K562 (cell line): ENCODE results near the gene KISS1R. TPM values are rescaled to one million over a fixed set of nuclear protein-coding genes. Genes with fewer than 3 reads are reported as not detected.

Source experiments
- ARNT ChIP-seq, 2 experiments: fragments of 450-650 bp; IDR thresholded peaks; 2 replicates each; pipeline ENCODE4 v1.6.1; 2016; ENCODE audit warnings: mild to moderate bottlenecking in 1 of 2
- CHD4 ChIP-seq: fragments of 200-600 bp; sonication (generic); IDR thresholded peaks from 3 replicates; pipeline ENCODE4 v1.6.1; 2012; ENCODE audit warnings: low read depth, mild to moderate bottlenecking, mixed read lengths, low read length, inconsistent platforms; ENCODE audit not compliant: insufficient read depth, insufficient replicate concordance, poor library complexity, severe bottlenecking
- CREB3 ChIP-seq: fragments of 450-650 bp; conservative IDR thresholded peaks from 2 replicates; pipeline ENCODE4 v1.6.1; 2016; ENCODE audit warnings: missing genetic modification characterization, low read depth, mild to moderate bottlenecking, missing compliant biosample characterization, moderate library complexity
- E2F6 ChIP-seq, 2 experiments: IDR thresholded peaks; 2 replicates each; pipeline ENCODE4 v1.6.1; 2011; ENCODE audit warnings: borderline replicate concordance in 1 of 2, control low read depth in 1 of 2, low read depth in 1 of 2, low read length in 1 of 2, mild to moderate bottlenecking in 1 of 2, mixed read lengths in 1 of 2, moderate library complexity in 1 of 2; ENCODE audit not compliant: insufficient read depth in 1 of 2, insufficient read length in 1 of 2, poor library complexity in 1 of 2, severe bottlenecking in 1 of 2; ENCODE audit errors: extremely low read depth in 1 of 2
- ELK3 ChIP-seq: fragments of 450-650 bp; formaldehyde crosslinking; IDR thresholded peaks from 2 replicates; pipeline ENCODE4 v1.4.0; 2020; ENCODE audit warnings: mild to moderate bottlenecking
- ETS1 ChIP-seq: conservative IDR thresholded peaks from 2 replicates; pipeline ENCODE4 v1.6.1; 2011; ENCODE audit warnings: low read depth, mild to moderate bottlenecking, low read length; ENCODE audit not compliant: control insufficient read depth
- KDM1A ChIP-seq, 2 experiments: fragments of 450-650 bp; IDR thresholded peaks; 2 replicates each; pipeline ENCODE4 v1.6.1; 2016; ENCODE audit warnings: mild to moderate bottlenecking in 2 of 2
- NFYB ChIP-seq: IDR thresholded peaks from 2 replicates; pipeline ENCODE4 v1.6.1; 2011; ENCODE audit warnings: mild to moderate bottlenecking, moderate library complexity; ENCODE audit not compliant: insufficient read length; ENCODE audit errors: extremely low read depth
- NR2C2 ChIP-seq, 2 experiments: fragments of 200-800 bp in 1 of 2; sonication (Bioruptor generic) in 1 of 2; sonication (generic) in 1 of 2; formaldehyde crosslinking in 1 of 2; IDR thresholded peaks; 2 replicates each; pipeline versions ENCODE4 v1.6.1 to v1.8.0; 2016 to 2022; ENCODE audit warnings: mild to moderate bottlenecking in 1 of 2, missing compliant biosample characterization in 1 of 2, missing genetic modification characterization in 1 of 2, missing genetic modification reagents in 1 of 2
- PHF8 ChIP-seq: fragments of 200-600 bp; sonication (generic); IDR thresholded peaks from 2 replicates; pipeline ENCODE4 v1.6.1; 2012; ENCODE audit warnings: mixed run types, mild to moderate bottlenecking, inconsistent platforms, low read length, moderate library complexity, borderline replicate concordance
- PKNOX1 ChIP-seq: fragments of 450-650 bp; IDR thresholded peaks from 2 replicates; pipeline ENCODE4 v1.6.1; 2016
- POLR2AphosphoS5 ChIP-seq: IDR thresholded peaks from 2 replicates; pipeline ENCODE4 v1.6.1; 2011; ENCODE audit warnings: mild to moderate bottlenecking, low read depth, low read length, moderate library complexity; ENCODE audit not compliant: control insufficient read depth, insufficient read depth
- SIN3A ChIP-seq, 2 experiments: fragments of 150-350 bp in 1 of 2; IDR thresholded peaks; 2 replicates each; pipeline ENCODE4 v1.6.1; 2011 to 2016; ENCODE audit warnings: borderline replicate concordance in 2 of 2, low read depth in 2 of 2, low read length in 2 of 2, mild to moderate bottlenecking in 2 of 2, moderate library complexity in 2 of 2; ENCODE audit not compliant: control insufficient read depth in 1 of 2
- SLC30A9 ChIP-seq: fragments of 250-450 bp; sonication (Bioruptor Pico); IDR thresholded peaks from 2 replicates; pipeline ENCODE4 v1.8.0; 2022; ENCODE audit warnings: mild to moderate bottlenecking, moderate library complexity
- TAF1 ChIP-seq: IDR thresholded peaks from 2 replicates; pipeline ENCODE4 v1.6.1; 2011; ENCODE audit warnings: mild to moderate bottlenecking, low read length, moderate library complexity; ENCODE audit not compliant: insufficient read depth, control insufficient read depth, severe bottlenecking; ENCODE audit errors: extremely low read depth
- ZBTB1 ChIP-seq: sonication (generic); formaldehyde crosslinking; IDR thresholded peaks from 2 replicates; pipeline ENCODE4 v1.8.1; 2023; ENCODE audit warnings: missing genetic modification reagents, low read depth, mild to moderate bottlenecking, borderline replicate concordance
- ZNF134 ChIP-seq: fragments of 250-450 bp; sonication (Bioruptor Pico); conservative IDR thresholded peaks from 2 replicates; pipeline ENCODE4 v1.4.0; 2020
- ZNF75A ChIP-seq: fragments of 450-650 bp; formaldehyde crosslinking; IDR thresholded peaks from 2 replicates; pipeline ENCODE4 v1.4.0; 2020; ENCODE audit warnings: mild to moderate bottlenecking
- polyA plus RNA-seq, 8 experiments: library from polyadenylated mRNA; depleted of rRNA in 4 of 8; stranded (reverse) in 5 of 8; unstranded in 3 of 8; fragments of >200 nt; fragmentation: Nextera tagmentation in 2 of 8; fragmentation: Illumina TruSeq in 1 of 8; extraction: Ambion mirVana in 2 of 8; extraction: Trizol in 1 of 8; gene quantifications; 2 replicates each; pipeline versions ENCODE4 v1.2.1 to v1.2.3, GENCODE V29; 2011 to 2014; ENCODE audit warnings: inconsistent platforms in 1 of 8, missing spikeins in 1 of 8
- total RNA-seq, 7 experiments: library from RNA; depleted of rRNA in 6 of 7; stranded (reverse); fragments of >200 nt in 6 of 7; fragmentation: Illumina TruSeq in 2 of 7; extraction: Trizol in 2 of 7; gene quantifications; 2 replicates each; pipeline versions ENCODE4 v1.2.1 to v1.2.3, GENCODE V29; 2011 to 2021; ENCODE audit warnings: low replicate concordance in 1 of 7

KISS1R gene
- total and polyA plus RNA-seq, 9 of the 15 experiments (the other 6 are each of a cell fraction or from before 2014, with no cell fraction given), result 0.37 to 39.4 (median 2.0) TPM

GRCh38 chr19:913080-913748, 3.9 kb upstream of the KISS1R start, which contains the start of gene R3HDM4 (continued):
- 0 out of 2 replicates have a peak, but pooled peaks have one; percentile 47 for TF ChIP-seq CREB3
- peak; percentile 77 for TF ChIP-seq TAF1
- peak in 1 of 2 experiments; percentile 37 for TF ChIP-seq E2F6 (IDR thresholded peaks at IDR 0.05; ENCODE audit: borderline replicate concordance in 1 of 2, extremely low read depth in 1 of 2, insufficient read depth in 1 of 2, insufficient read length in 1 of 2, low read depth in 1 of 2, low read length in 1 of 2, poor library complexity in 1 of 2, severe bottlenecking in 1 of 2)
- 0 out of 2 replicates have a peak, but pooled peaks have one; percentile 31 for TF ChIP-seq ZBTB1
- no peak for TF ChIP-seq ZNF134 (CRISPR knock-in tag)
- no peak for TF ChIP-seq NFYB
- TF ChIP-seq POLR2AphosphoS5, result peak; percentile 63; the same call in 1 of the 2 replicates
- TF ChIP-seq SLC30A9 (CRISPR knock-in tag), result no peak
- TF ChIP-seq SIN3A (IDR thresholded peaks at IDR 0.05; ENCODE audit: borderline replicate concordance in 2 of 2, control insufficient read depth in 1 of 2, low read depth in 2 of 2, low read length in 2 of 2), result no peak; a peak in 1 of 4 replicates
- TF ChIP-seq ARNT (IDR thresholded peaks at IDR 0.05), result no peak
- TF ChIP-seq ZNF75A (CRISPR knock-in tag), result no peak
- no peak for TF ChIP-seq PKNOX1
- TF ChIP-seq CHD4, result no peak
- TF ChIP-seq ELK3 (CRISPR knock-in tag), result no peak
- TF ChIP-seq ETS1, result 0 out of 2 replicates have a peak, but pooled peaks have one; percentile 39
- TF ChIP-seq KDM1A (IDR thresholded peaks at IDR 0.05), result no peak
- TF ChIP-seq NR2C2 (CRISPR knock-in tag; IDR thresholded peaks at IDR 0.05), result no peak
- no peak for TF ChIP-seq NR2C2 (tag; IDR thresholded peaks at IDR 0.05)
- TF ChIP-seq PHF8, result peak; percentile 53; the same call in 1 of the 2 replicates
